ENCODE data around the gene CHD6. TPM values are rescaled to one million over a fixed set of nuclear protein-coding genes. Genes with fewer than 3 reads are reported as not detected.
A peak's percentile ranks its signal among the peaks of the same experiment; 100 is the strongest.

Gene CHD6
- total and polyA plus RNA-seq, 2 of the 13 experiments (the other 11 are each of a cell fraction or from before 2014, with no cell fraction given): 14.4 to 52.0 TPM

GRCh38 chr20:41366546-41367392, 251.4 kb downstream of the CHD6 start, which contains the start of gene EMILIN3 (continued):
- TF ChIP-seq SMAD1 (CRISPR knock-in tag; IDR thresholded peaks at IDR 0.05; ENCODE audit: borderline replicate concordance, low read depth) (peak; percentile 43; the same call in 1 of the 2 replicates), HNRNPLL (IDR thresholded peaks at IDR 0.05; ENCODE audit: low read depth, low read length, poor library complexity, severe bottlenecking) (peak; percentile 85)

- peaks cover 14% of the 10 kb centered on the region for H3K4me1 ChIP-seq (ENCODE audit: insufficient read depth, low read length)
- H4K20me1 ChIP-seq (ENCODE audit: insufficient read depth, low read length): no peaks in the 10 kb centered on the region
- H3K36me3 ChIP-seq (replicated peaks in 1 of 2; ENCODE audit: control insufficient read depth in 1 of 2, insufficient read depth in 2 of 2, low read length in 2 of 2): no peaks in the 10 kb centered on the region
- DNase-seq (ENCODE audit: low spot score) (no peak), ATAC-seq (peak; percentile 12), FAIRE-seq (no peak)
- H3K27ac ChIP-seq (ENCODE audit: extremely low read length, insufficient read depth, low read length): no peak overlapping the region
- H3K9me3 ChIP-seq (ENCODE audit: low read length): no peaks in the 10 kb centered on the region
- no peak overlapping the region for H3K9ac ChIP-seq (ENCODE audit: insufficient read depth, low read depth, low read length)
- peak overlapping the region; percentile 13 to 66 (median 29); a peak in 4 of 6 replicates for H3K4me3 ChIP-seq (replicated peaks in 1 of 3; ENCODE audit: insufficient read depth in 1 of 3, low read depth in 2 of 3, low read length in 3 of 3)
- peak overlapping the region; percentile 80 for H3K4me2 ChIP-seq (ENCODE audit: low read depth, low read length)
- 20% methylated on average over 48 of the region's 76 CpGs for WGBS (ENCODE audit: low lambda C conversion rate)
- ChIA-PET POLR2A (no interaction called here), CTCF (ENCODE audit: low intra/inter-chr PET ratio, low total read pairs) (no interaction called here)
- H3K27me3 ChIP-seq (ENCODE audit: control insufficient read depth in 1 of 2, insufficient read depth in 2 of 2, low read length in 2 of 2): peaks cover 27 to 45% of the 10 kb centered on the region in 2 experiments
- in situ Hi-C loops (cut with HindIII; ENCODE audit: extremely low pct_ligation_motif_present, low pct_unique_long_range_greater_than_20kb): no loop called here
- intact Hi-C loops (cut with micrococcal nuclease; ENCODE audit: unreplicated experiment): no loop called here
- no TSS peak for BruUV-seq (replicated peaks)
- no peak overlapping the region for H2AFZ ChIP-seq (ENCODE audit: low read length)
- no peaks in the 10 kb centered on the region for H3K79me2 ChIP-seq (ENCODE audit: insufficient read depth, low read length)
- TF ChIP-seq IRF9 (CRISPR knock-in tag; IDR thresholded peaks at IDR 0.05; ENCODE audit: borderline replicate concordance): peak; percentile 27; the same call in 1 of the 2 replicates
- TF ChIP-seq YEATS4 (CRISPR knock-in tag; IDR thresholded peaks at IDR 0.05; ENCODE audit: borderline replicate concordance): 0 out of 2 replicates have a peak, but pooled peaks have one; percentile 38
- peak; percentile 92; the same call in 1 of the 2 replicates for TF ChIP-seq EZH2 (conservative IDR thresholded peaks at IDR 0.05; ENCODE audit: low read depth, low read length)
- 0 out of 2 replicates have a peak, but pooled peaks have one; percentile 55 for TF ChIP-seq ZNF672 (CRISPR knock-in tag; IDR thresholded peaks at IDR 0.05)
- 0 out of 2 replicates have a peak, but pooled peaks have one; percentile 65 for TF ChIP-seq CHCHD3 (CRISPR knock-in tag; IDR thresholded peaks at IDR 0.05)
- no peak for TF ChIP-seq MTA3 (CRISPR knock-in tag; IDR thresholded peaks at IDR 0.05)
- 0 out of 2 replicates have a peak, but pooled peaks have one; percentile 11 for TF ChIP-seq ZBTB14 (CRISPR knock-in tag; IDR thresholded peaks at IDR 0.05)
- TF ChIP-seq ZNF513 (CRISPR knock-in tag; conservative IDR thresholded peaks at IDR 0.05): 0 out of 2 replicates have a peak, but pooled peaks have one; percentile 15
- no peak for TF ChIP-seq ZMYM3 (CRISPR knock-in tag; IDR thresholded peaks at IDR 0.05)
- 0 out of 2 replicates have a peak, but pooled peaks have one; percentile 48 for TF ChIP-seq HNRNPL (IDR thresholded peaks at IDR 0.05; ENCODE audit: low read depth, low read length)
Measured at GRCh38 chr20:41365777-41366545, 252.2 kb downstream of the CHD6 start.

All from HepG2 (cell line).